ENCODE measurements around the gene CYFIP1.

The CYFIP1 gene

GRCh38 chr15:22949074-22949547, 31.1 kb downstream of the CYFIP1 start:
- peak; percentile 10 to 22 for DNase-seq

GRCh38 chr15:22948056-22948455, 32.1 kb downstream of the CYFIP1 start:
- no peak for DNase-seq

- no peak for DNase-seq
Measured at GRCh38 chr15:22947101-22948000, 32.8 kb downstream of the CYFIP1 start.

GRCh38 chr15:22945071-22945470, 35.1 kb downstream of the CYFIP1 start:
- DNase-seq = no peak

GRCh38 chr15:22944651-22945050, 35.5 kb downstream of the CYFIP1 start:
- no peak for DNase-seq

- no peak for DNase-seq
Measured at GRCh38 chr15:22942877-22943276, 37.3 kb downstream of the CYFIP1 start.

- DNase-seq = no peak
Measured at GRCh38 chr15:22942306-22942855, 37.8 kb downstream of the CYFIP1 start.

GRCh38 chr15:22941179-22941578, 39.0 kb downstream of the CYFIP1 start:
- no peak for DNase-seq

GRCh38 chr15:22939652-22940061, 40.5 kb downstream of the CYFIP1 start:
- no peak for DNase-seq

- no peak for DNase-seq
Measured at GRCh38 chr15:22939051-22939450, 41.1 kb downstream of the CYFIP1 start.

GRCh38 chr15:22936577-22937472, 43.3 kb downstream of the CYFIP1 start:
- no peak for DNase-seq

- no peak for DNase-seq
Measured at GRCh38 chr15:22933641-22934061, 46.5 kb downstream of the CYFIP1 start.

- DNase-seq = no peak
Measured at GRCh38 chr15:22931784-22932536, 48.2 kb downstream of the CYFIP1 start.

- DNase-seq = no peak
Measured at GRCh38 chr15:22930782-22931484, 49.2 kb downstream of the CYFIP1 start.

GRCh38 chr15:22927761-22928160, 52.4 kb downstream of the CYFIP1 start:
- DNase-seq = no peak

GRCh38 chr15:22925875-22926274, 54.3 kb downstream of the CYFIP1 start:
- no peak for DNase-seq

- DNase-seq = no peak
Measured at GRCh38 chr15:22922003-22922402, 58.2 kb downstream of the CYFIP1 start.

GRCh38 chr15:22919171-22919570, 61.0 kb downstream of the CYFIP1 start:
- DNase-seq = no peak

GRCh38 chr15:22918596-22919140, 61.5 kb downstream of the CYFIP1 start:
- no peak for DNase-seq

- no peak for DNase-seq
Measured at GRCh38 chr15:22918056-22918455, 62.1 kb downstream of the CYFIP1 start.

GRCh38 chr15:22917556-22917955, 62.6 kb downstream of the CYFIP1 start:
- no peak for DNase-seq
